ENCODE results near the gene LAIR1.

LAIR1 gene

DNA sequence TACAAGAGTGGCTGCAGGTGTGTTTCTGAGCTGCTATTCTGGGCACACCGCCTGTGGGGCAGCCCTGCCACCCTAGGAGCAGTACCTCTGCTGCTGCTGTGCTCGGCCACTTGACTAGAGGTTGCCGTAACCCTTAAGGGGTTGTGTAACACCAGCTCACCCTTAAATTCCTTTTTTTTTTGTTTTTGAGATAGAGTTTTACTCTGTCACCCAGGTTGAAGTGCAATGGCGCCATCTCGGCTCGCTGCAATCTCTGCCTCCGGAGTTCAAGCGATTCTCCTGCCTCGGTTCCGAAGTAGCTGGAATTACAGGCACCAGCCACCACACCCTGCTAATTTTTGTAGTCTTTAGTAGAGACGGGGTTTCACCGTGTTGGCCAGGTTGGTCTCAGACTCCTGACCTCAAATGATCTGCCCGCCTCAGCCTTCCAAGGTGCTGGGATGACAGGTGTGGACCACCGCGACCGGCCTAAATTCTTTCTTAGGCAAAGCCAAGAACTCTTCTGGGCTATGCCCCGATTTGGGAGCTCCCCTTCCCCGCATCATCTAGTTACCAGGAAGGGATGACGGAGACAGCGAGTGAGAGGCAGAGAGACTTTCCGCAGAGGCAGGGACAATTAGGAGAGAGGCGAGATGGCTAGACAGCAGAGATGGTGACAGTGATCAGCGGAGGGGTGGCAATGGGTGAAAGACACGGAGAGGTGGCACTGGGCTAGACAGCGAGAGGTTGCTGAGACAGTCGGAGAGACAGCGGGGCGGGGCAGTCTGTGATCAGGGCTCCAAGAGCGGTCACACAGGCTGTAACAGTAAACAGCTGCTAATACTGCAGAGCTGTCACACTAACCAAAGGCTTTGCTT lies 47.4 kb downstream of the LAIR1 start:
- DNase-seq (ENCODE audit: low read depth): no peak

DNA sequence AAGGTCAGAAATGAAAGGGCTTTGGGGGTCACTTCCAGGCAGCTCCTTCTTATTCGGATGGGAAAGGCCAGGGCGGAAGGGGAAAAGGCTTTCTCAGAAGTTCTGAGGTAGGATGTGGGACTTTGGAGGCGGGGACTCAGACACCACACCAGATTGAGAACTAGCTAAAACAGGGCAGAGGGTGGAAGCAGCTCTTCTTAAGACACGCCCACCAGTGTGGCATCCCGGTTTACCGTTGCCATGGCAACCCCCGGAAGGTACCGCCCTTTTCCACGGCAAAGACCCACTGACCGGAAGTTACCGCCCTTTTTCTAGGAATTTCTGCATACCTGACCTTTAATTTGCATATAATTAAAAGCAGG lies 48.0 kb downstream of the LAIR1 start:
- no peak for DNase-seq (ENCODE audit: low read depth)

DNA sequence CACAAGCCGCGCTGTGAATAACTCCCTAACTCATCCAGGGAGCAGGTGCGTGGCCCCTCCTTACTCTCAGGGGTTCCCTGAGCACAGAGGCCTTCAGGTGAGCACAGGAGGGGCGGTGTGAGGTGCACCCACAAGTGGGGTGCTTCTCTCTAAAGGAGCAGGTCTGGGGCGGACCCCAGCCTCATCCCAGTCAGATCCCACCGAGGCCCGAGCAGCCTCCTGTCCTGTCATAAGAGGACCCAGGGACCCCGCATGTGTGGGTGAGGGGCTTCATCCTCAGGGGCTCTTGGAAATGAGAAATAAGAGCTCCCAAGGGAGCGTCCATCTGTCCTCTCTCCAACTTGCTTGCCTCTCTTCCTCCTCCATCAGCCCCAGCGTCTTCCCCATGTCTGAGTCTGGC lies 48.8 kb downstream of the LAIR1 start:
- no peak for DNase-seq (ENCODE audit: low read depth)

DNA sequence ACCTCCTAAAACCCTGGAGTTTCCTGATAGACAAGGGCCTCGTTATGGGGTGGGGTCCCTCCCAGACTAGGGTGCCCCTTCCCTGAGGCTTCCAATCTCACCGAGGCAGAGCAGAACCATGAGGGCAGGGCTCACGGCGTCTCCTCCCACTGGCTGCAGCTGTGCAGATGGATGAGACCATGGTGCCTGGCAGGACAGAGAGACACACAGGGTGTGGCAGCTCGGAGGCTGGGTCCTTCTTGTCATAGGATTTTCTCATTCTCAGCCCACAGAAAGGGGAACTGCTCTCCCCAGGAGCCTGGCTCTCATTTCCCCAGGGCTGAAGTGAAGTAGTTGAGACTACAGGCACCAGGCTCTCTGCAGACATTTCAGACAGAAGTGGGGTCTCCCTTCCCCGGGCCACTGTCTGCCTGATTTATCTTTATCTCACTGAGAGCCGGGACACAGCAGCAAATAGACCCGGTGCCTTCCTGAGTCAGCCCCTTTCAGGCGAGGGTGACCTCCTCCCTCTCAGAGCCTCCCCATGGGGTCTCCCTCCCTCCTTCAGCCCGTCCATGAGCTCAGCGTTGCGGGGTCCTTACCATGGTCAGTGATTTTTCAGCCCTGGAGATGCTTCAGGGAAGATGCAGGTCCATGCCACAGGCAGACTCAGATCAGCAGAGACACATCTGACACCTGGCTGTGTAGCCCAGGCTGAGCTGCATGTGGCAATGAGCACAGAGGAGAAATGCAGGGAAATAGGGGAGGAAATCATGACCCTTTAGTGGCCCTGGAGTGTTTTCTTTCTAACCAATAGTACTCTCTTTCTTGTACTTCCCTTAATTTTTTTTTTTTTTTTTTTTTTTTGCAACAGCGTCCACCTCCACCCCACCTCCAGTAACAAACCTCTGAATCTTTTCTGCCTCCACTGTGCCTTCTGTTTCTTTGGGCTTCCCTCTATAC lies 52.0 kb downstream of the LAIR1 start, which contains the start of gene LILRA5:
Gene LILRA5, minus strand, starts transcription at position 731 of the 942 bp plus-strand sequence. Its CDS starts 147 bp downstream, at position 584.
- DNase-seq (ENCODE audit: low read depth): no peak

DNA sequence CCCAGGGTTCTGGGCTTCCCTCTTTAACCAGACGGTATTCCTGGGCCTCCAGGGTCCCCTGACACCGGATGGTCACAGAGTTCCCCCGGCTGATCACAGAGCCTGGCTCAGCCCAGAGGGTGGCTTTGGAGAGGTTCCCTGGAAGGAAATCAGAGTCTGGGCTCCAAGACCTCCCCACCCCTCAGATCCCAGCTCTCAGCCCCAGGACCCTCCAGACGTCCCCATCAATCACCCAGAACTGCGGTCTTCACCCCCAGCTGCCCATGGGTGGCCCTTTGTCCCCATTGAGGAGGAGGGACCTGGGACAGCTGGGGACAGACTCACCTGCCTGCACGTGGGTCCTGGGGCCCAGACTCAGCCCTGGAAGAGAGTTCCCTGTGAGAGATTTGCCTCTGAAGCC lies 52.7 kb downstream of the LAIR1 start:
- no peak for DNase-seq (ENCODE audit: low read depth)

DNA sequence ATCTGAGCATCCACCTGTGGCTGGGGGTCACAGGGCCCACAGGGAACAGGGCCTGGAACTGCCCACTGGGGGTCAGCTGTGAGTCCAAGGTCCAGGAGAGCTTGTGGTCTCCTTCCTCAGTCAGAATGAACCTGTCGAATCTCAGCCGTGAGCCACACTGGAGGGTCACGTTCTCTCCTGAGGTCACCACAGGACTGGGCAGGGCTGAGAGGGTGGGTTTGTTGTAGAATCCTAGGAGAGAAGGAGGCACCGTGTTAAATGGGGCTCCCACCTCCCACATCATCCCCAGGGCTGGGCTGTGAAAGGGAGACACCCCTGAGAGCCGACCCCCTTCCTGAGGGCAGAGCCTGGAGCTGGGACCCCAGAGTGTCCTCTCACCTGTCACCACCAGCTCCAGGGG lies 53.2 kb downstream of the LAIR1 start:
- no peak for DNase-seq (ENCODE audit: low read depth)

DNA sequence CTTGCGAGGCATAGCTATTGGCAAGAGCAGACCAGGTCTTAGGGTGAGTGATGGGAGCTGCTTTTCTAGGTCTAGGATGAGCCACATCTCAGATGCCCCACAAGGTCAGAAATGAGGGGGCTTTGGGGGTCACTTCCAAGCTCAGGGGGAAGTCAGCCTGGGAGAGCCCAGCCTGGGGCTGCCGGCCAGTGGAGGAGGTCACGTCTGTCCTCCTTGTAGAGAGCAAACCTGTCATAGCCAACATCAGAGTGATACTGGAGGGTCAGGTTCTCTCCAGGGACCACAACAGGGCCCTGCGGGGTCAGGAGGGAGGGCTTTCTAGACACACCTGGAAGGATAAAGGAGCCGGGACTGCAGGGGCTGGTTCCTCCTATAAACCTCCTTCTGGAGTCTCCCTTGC lies 54.2 kb downstream of the LAIR1 start:
- no peak for DNase-seq (ENCODE audit: low read depth)

DNA sequence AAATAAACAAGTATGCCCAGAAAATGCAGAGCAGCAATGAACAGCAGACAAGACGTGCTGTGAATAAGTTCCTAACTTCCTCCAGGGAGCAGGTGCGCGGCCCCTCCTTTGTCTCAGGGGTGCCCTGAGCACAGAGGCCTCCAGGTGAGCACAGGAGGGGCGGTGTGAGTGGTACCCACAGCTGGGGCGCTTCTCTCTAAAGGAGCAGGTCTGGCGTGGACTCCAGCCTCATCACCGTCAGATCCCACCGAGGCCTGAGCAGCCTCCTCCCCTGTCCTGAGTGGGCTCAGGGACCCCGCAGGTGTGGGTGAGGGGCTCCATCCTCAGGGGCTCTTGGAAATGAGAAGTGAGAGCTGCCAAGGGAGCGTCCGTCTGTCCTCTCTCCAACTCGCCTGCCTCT lies 54.9 kb downstream of the LAIR1 start:
- DNase-seq (ENCODE audit: low read depth): no peak

DNA sequence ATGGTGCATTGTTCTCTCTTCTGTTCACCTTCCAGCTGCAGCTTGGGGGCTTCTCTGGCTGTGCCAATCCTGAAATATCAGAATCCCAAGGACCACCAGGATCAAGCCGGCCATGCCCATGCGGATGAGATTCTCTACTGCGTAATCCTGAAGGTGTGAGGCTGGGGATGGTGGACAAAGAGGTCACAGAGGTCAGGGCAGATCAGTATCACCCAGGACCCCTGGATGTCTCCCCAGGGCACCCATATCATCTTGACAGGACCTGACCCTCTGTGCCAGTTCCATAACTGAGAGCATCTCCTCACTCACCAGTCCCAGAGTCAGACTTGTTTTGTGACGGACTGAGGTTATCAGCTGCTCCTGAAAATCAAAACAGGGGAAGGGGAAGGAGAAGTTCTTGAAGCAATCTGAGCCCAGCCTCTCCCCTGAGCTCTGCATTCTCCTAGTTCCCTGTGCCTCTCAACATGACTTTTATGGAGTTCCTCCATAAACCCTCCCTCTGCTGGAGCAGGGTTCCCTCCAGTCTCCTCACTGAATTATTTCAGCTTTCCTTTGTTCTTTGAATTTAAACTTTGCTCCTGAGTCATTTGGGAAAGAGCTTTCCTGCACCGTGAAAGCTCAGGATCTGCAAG lies 57.2 kb downstream of the LAIR1 start:
- no peak for DNase-seq (ENCODE audit: low read depth)

DNA sequence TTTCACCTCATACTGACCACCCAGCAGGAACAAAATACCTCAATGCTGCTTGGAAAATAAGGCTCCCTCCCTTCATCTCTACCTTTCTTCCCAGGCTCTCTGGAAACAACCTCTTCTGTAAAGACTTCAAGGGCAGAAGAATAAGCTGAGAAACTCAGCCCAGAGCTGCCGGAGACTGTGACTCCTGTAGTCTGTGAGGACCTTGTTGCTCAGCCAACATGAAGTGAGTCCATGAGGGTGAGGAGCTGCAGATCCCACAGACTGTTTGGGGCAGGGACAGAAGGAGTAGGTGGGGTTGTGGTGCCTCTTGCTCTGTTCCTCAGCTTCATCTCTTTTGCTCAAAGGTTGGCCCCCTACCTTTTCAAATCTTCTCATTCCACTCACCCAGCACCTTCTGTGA lies 59.6 kb downstream of the LAIR1 start:
- no peak for DNase-seq (ENCODE audit: low read depth)

DNA sequence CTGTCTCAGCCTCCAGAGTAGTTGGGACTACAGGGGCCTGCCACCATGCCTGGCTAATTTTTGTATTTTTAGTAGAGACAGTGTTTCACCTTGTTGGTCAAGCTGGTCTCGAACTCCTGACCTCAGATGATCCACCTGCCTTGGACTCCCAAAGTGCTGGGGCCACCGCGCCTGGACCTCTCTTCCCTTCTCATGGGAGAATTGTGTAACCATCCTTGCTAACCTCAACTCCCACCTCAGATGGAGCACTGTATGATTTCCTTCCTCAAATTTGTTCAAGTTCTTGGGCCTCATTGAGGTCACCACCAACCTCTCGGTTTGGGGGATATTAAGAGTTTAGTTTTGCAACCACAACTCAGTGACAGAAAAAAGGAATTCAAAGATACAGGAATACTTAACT lies 62.5 kb downstream of the LAIR1 start:
- DNase-seq (ENCODE audit: low read depth): no peak
